Glutamatergic neuron (in vitro differentiated cells): ENCODE measurements around the gene ZBED1. TPM values are rescaled to one million over a fixed set of nuclear protein-coding genes. Genes with fewer than 3 reads are reported as not detected.
"Not testable (repeated sequence)": the region's sequence is repeated elsewhere in the genome, so short reads cannot be mapped to it uniquely, and the experiment has no call there.

Source experiments
- DNase-seq: peaks from one replicate; pipeline ENCODE4 v3.0.0; 2022
- H3K27ac Mint-ChIP-seq: one replicate; pipeline ENCODE4 v1.8.0; 2020; ENCODE audit warnings: mild to moderate bottlenecking, mixed read lengths, inconsistent platforms; ENCODE audit not compliant: unreplicated experiment
- H3K27me3 Mint-ChIP-seq: one replicate; pipeline ENCODE4 v1.8.0; 2020; ENCODE audit warnings: mild to moderate bottlenecking, moderate library complexity, mixed read lengths, inconsistent platforms; ENCODE audit not compliant: unreplicated experiment
- H3K36me3 Mint-ChIP-seq: one replicate; pipeline ENCODE4 v1.8.0; 2020; ENCODE audit warnings: mild to moderate bottlenecking, mixed read lengths, inconsistent platforms; ENCODE audit not compliant: unreplicated experiment
- H3K4me1 Mint-ChIP-seq: one replicate; pipeline ENCODE4 v1.8.0; 2020; ENCODE audit warnings: mild to moderate bottlenecking, low read depth, mixed read lengths, inconsistent platforms; ENCODE audit not compliant: unreplicated experiment
- H3K4me3 Mint-ChIP-seq: one replicate; pipeline ENCODE4 v1.8.0; 2020; ENCODE audit warnings: mild to moderate bottlenecking, mixed read lengths, inconsistent platforms; ENCODE audit not compliant: unreplicated experiment
- H3K9me3 Mint-ChIP-seq: one replicate; pipeline ENCODE4 v1.8.0; 2020; ENCODE audit warnings: mild to moderate bottlenecking, moderate library complexity, mixed read lengths, inconsistent platforms; ENCODE audit not compliant: unreplicated experiment
- CTCF ChIP-seq: fragments of 200-600 bp; sonication (generic); IDR thresholded peaks from one replicate; pipeline ENCODE4 v1.5.0; 2021; ENCODE audit not compliant: partially characterized antibody, unreplicated experiment
- total RNA-seq: library from RNA; stranded (reverse); fragmentation: NEBNext Ultra II Directional; extraction: Animal tissue kit (Norgen Biotek cat#: 25700); gene quantifications from one replicate; pipeline ENCODE4 v1.2.1, GENCODE V29; 2021; ENCODE audit not compliant: unreplicated experiment

ZBED1 gene
- total RNA-seq, 1 donor from 2014 or later = 45.4 TPM

- H3K4me3 Mint-ChIP-seq = no peak overlapping the region
- no peak for TF ChIP-seq CTCF
- DNase-seq = no peak
- H3K36me3 Mint-ChIP-seq = peaks cover 8% of the 10 kb centered on the region
- peak overlapping the region; percentile 43 for H3K27ac Mint-ChIP-seq
- peaks cover 21% of the 10 kb centered on the region for H3K4me1 Mint-ChIP-seq
- peaks cover 2% of the 10 kb centered on the region for H3K27me3 Mint-ChIP-seq
- H3K9me3 Mint-ChIP-seq = peaks cover 4% of the 10 kb centered on the region
Observed at GRCh38 chrX:2485789-2486345, 14.9 kb downstream of the ZBED1 start.

- Mint-ChIP-seq H3K27me3 (peaks cover 2% of the 10 kb centered on the region), H3K27ac (peak overlapping the region; percentile 79), H3K9me3 (peaks cover 7% of the 10 kb centered on the region), H3K4me1 (peaks cover 21% of the 10 kb centered on the region), H3K4me3 (peak overlapping the region; percentile 75), H3K36me3 (peaks cover 11% of the 10 kb centered on the region)
- no peak for TF ChIP-seq CTCF
- no peak for DNase-seq
Observed at GRCh38 chrX:2484721-2485648, 15.8 kb downstream of the ZBED1 start.

GRCh38 chrX:2484256-2484655, 16.5 kb downstream of the ZBED1 start:
- peaks cover 21% of the 10 kb centered on the region for H3K4me1 Mint-ChIP-seq
- peaks cover 2% of the 10 kb centered on the region for H3K27me3 Mint-ChIP-seq
- H3K9me3 Mint-ChIP-seq = peaks cover 9% of the 10 kb centered on the region
- peaks cover 14% of the 10 kb centered on the region for H3K36me3 Mint-ChIP-seq
- peak overlapping the region; percentile 79 for H3K27ac Mint-ChIP-seq
- peak overlapping the region; percentile 75 for H3K4me3 Mint-ChIP-seq
- TF ChIP-seq CTCF = no peak
- DNase-seq = no peak

- no peak overlapping the region for H3K4me3 Mint-ChIP-seq
- TF ChIP-seq CTCF = no peak
- peaks cover 21% of the 10 kb centered on the region for H3K4me1 Mint-ChIP-seq
- DNase-seq = no peak
- H3K27me3 Mint-ChIP-seq = no peaks in the 10 kb centered on the region
- H3K27ac Mint-ChIP-seq = no peak overlapping the region
- peaks cover 10% of the 10 kb centered on the region for H3K36me3 Mint-ChIP-seq
- peaks cover 9% of the 10 kb centered on the region for H3K9me3 Mint-ChIP-seq
Observed at GRCh38 chrX:2483398-2484060, 17.2 kb downstream of the ZBED1 start.

- not testable (repeated sequence) for DNase-seq, H3K27me3 Mint-ChIP-seq, H3K4me3 Mint-ChIP-seq, H3K27ac Mint-ChIP-seq, H3K9me3 Mint-ChIP-seq, H3K36me3 Mint-ChIP-seq
- peaks cover 18% of the 10 kb centered on the region for H3K4me1 Mint-ChIP-seq
Observed at GRCh38 chrX:2481597-2481996, 19.2 kb downstream of the ZBED1 start.

GRCh38 chrX:2479982-2480381, 20.8 kb downstream of the ZBED1 start:
- H3K4me3 Mint-ChIP-seq, H3K27me3 Mint-ChIP-seq, H3K9me3 Mint-ChIP-seq, DNase-seq, H3K36me3 Mint-ChIP-seq: not testable (repeated sequence)
- H3K27ac Mint-ChIP-seq = peak overlapping the region; percentile 22
- H3K4me1 Mint-ChIP-seq = peaks cover 10% of the 10 kb centered on the region
